Measurements from ENCODE around the gene GNPTAB. TPM values are rescaled to one million over a fixed set of nuclear protein-coding genes. Genes with fewer than 3 reads are reported as not detected.

The GNPTAB gene
- total RNA-seq, result 10 to 100 TPM; 44.9 to 66.8 (median 57.0) TPM
- 56.2 TPM for total RNA-seq (2013)
- 63.1 to 168 (median 80.0) reads per million in 29 experiments for total RNA-seq

DNA sequence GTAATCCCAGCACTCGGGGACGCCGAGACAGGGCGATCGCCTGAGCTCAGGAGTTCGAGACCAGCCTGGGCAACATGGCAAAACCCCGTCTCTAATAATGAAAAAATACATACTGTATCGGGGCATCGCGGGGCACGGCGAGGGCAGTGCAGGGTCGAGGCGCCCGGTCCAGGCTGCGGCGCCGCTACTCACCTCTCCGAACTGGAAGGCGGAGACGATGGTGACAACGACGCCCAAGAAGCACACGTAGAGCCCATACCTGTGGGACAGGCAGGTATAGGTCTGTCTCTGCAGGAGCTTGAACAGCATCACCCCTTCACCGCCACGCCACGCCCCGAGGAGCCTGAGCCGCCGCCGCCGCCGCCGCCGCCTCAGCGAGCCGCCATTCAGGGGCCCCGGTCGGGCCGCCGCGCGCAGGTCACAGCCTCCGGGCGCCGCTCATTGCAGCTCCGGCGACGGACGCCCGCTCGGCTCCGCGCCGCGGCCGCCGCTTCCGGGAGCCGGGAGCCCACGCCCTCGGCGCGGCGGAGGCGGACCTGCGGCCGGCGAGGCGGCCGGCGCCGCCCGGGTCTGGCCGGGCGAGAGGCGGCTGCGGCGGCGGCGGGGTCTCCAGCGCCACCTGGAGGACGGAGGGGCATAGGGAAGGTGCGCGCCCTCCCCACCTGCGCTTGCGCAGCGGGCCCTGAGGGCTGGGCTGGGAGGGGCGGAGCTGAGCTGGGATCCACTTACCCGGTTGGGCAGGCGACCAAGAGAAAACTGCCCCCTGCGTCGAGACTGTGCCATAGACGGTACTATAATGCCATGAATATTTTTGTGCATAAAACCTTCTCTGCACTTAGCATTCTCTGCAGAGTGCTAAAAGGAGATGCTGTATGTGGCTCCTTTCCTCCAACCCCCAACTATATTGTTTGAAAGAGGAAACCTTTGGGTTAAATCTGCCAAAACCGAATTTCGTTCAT is at the start of gene GNPTAB:
GNPTAB (minus strand) TSS at position 593 of the 959 bp plus-strand sequence; CDS start at position 309, 284 bp downstream.
- Histone ChIP-seq H3K27me3 (replicated peaks in 1 of 2; ENCODE audit: control insufficient read depth in 2 of 2, extremely low read depth in 1 of 2, insufficient read depth in 2 of 2, low read length in 1 of 2) (no peaks in the 10 kb centered on the region), H3K9me3 (no peaks in the 10 kb centered on the region), H3K36me3 (ENCODE audit: control insufficient read depth in 2 of 2, extremely low read depth in 1 of 2, insufficient read depth in 1 of 2, low read length in 1 of 2) (no peaks in the 10 kb centered on the region), H3K4me1 (ENCODE audit: control insufficient read depth in 1 of 2, extremely low read depth in 1 of 2, insufficient read depth in 2 of 2, low read length in 2 of 2) (peaks cover 19 to 33% of the 10 kb centered on the region in 2 experiments), H3K27ac (ENCODE audit: low read length) (peak within 1 kb of the TSS; percentile 60), H3K4me3 (ENCODE audit: control insufficient read depth in 1 of 2, extremely low read depth in 1 of 2, low read length in 1 of 2) (peak within 1 kb of the TSS; percentile 87 to 91)
- DNase-seq (peak; percentile 90 to 98 (median 95)), ATAC-seq (replicated peaks in 1 of 4) (peak; percentile 88 to 95 (median 89))
- CTCF ChIA-PET, result interaction anchor here (0.6 to 5.7 kb wide), 33 partner anchors 8 to 1564 kb away, joined by 3 to 56 read pairs (median 4); partner anchors contain the start of genes ARL1 (in 1 of the 2), DEPDC4 (in 1 of the 2) and SCYL2 (in 1 of the 2)
- Mint-ChIP-seq H3K27me3 (no peaks in the 10 kb centered on the region), H3K9me3 (no peaks in the 10 kb centered on the region), H3K36me3 (no peaks in the 10 kb centered on the region), H3K27ac (peak within 1 kb of the TSS; percentile 89 to 91), H3K4me3 (peak within 1 kb of the TSS; percentile 94 to 98 (median 97)), H3K4me1 (peaks cover 40 to 53% (median 50%) of the 10 kb centered on the region in 3 donors)
- under 1% methylated on average over 88 of the region's 96 CpGs for WGBS (ENCODE audit: insufficient coverage)
- POLR2A ChIA-PET, result interaction anchor here (0.6 to 1.3 kb wide), 4 partner anchors 46 to 54 kb away, joined by 4 to 14 read pairs (median 9); no protein-coding TSS in a partner anchor

- Mint-ChIP-seq H3K4me3 (peak overlapping the region; percentile 84 to 94 (median 88)), H3K27me3 (no peaks in the 10 kb centered on the region), H3K27ac (peak overlapping the region; percentile 58 to 68), H3K9me3 (no peaks in the 10 kb centered on the region), H3K4me1 (peaks cover 11% of the 10 kb centered on the region in 3 donors), H3K36me3 (no peaks in the 10 kb centered on the region)
- H3K27me3 ChIP-seq (replicated peaks in 1 of 2; ENCODE audit: control insufficient read depth in 2 of 2, extremely low read depth in 1 of 2, insufficient read depth in 2 of 2, low read length in 1 of 2), result no peaks in the 10 kb centered on the region
- no peak overlapping the region for H3K27ac ChIP-seq (ENCODE audit: low read length)
- CTCF ChIA-PET, result interaction anchor here in 1 of 2 donors (0.6 kb wide), 1 partner anchor 25 kb away, joined by 3 read pairs; no protein-coding TSS in a partner anchor
- POLR2A ChIA-PET, result no interaction called here
- DNase-seq (peak in 1 of 35 experiments; percentile 1), ATAC-seq (replicated peaks in 1 of 4) (no peak)
- H3K4me1 ChIP-seq (ENCODE audit: control insufficient read depth in 1 of 2, extremely low read depth in 1 of 2, insufficient read depth in 2 of 2, low read length in 2 of 2), result peaks cover 0 to 15% of the 10 kb centered on the region in 2 experiments
- WGBS (ENCODE audit: insufficient coverage), result 65% methylated on average over 5 of the region's 7 CpGs
- H3K4me3 ChIP-seq (ENCODE audit: control insufficient read depth in 1 of 2, extremely low read depth in 1 of 2, low read length in 1 of 2), result peak overlapping the region; percentile 80 to 92
- no peaks in the 10 kb centered on the region for H3K36me3 ChIP-seq (ENCODE audit: control insufficient read depth in 2 of 2, extremely low read depth in 1 of 2, insufficient read depth in 1 of 2, low read length in 1 of 2)
- H3K9me3 ChIP-seq, result no peaks in the 10 kb centered on the region
Measured at GRCh38 chr12:101878243-101878821, 47.6 kb upstream of the GNPTAB start.

DNA sequence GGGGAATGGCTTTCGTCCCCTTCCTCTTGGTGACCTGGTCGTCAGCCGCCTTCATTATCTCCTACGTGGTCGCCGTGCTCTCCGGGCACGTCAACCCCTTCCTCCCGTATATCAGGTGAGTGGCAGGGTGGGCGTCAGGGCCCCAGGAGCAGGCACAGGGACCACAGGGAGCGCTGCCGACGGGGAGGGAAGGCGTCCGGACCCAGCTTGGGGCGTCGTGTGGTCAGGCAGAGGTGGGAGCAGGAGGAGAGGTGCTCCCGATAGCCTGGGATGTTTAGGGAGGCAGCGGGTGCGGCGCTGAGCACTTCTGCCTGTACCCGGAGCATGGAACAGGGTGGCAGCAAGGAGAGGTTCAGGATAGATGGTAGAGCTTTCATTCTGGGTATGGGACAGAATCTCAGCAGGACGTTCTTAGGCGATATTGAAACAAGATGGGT is 47.1 kb upstream of the GNPTAB start:
- Mint-ChIP-seq H3K27me3 (no peaks in the 10 kb centered on the region), H3K36me3 (no peaks in the 10 kb centered on the region), H3K4me3 (peak overlapping the region; percentile 84 to 94 (median 88)), H3K9me3 (no peaks in the 10 kb centered on the region), H3K4me1 (peaks cover 11% of the 10 kb centered on the region in 3 donors), H3K27ac (peak overlapping the region; percentile 58 to 68)
- peak overlapping the region; percentile 80 to 92 for H3K4me3 ChIP-seq (ENCODE audit: control insufficient read depth in 1 of 2, extremely low read depth in 1 of 2, low read length in 1 of 2)
- H3K4me1 ChIP-seq (ENCODE audit: control insufficient read depth in 1 of 2, extremely low read depth in 1 of 2, insufficient read depth in 2 of 2, low read length in 2 of 2), result peaks cover 0 to 15% of the 10 kb centered on the region in 2 experiments
- ATAC-seq (replicated peaks in 1 of 4) (peak; percentile 4 to 22 (median 12)), DNase-seq (peak in 5 of 35 experiments; percentile 1 to 13 (median 2))
- ChIA-PET CTCF (interaction anchor here in 1 of 2 donors (0.6 kb wide), 1 partner anchor 25 kb away, joined by 3 read pairs; no protein-coding TSS in a partner anchor), POLR2A (no interaction called here)
- H3K27ac ChIP-seq (ENCODE audit: low read length), result peak overlapping the region; percentile 13
- no peaks in the 10 kb centered on the region for H3K36me3 ChIP-seq (ENCODE audit: control insufficient read depth in 2 of 2, extremely low read depth in 1 of 2, insufficient read depth in 1 of 2, low read length in 1 of 2)
- H3K27me3 ChIP-seq (replicated peaks in 1 of 2; ENCODE audit: control insufficient read depth in 2 of 2, extremely low read depth in 1 of 2, insufficient read depth in 2 of 2, low read length in 1 of 2), result no peaks in the 10 kb centered on the region
- 0% methylated on average over 15 of the region's 24 CpGs for WGBS (ENCODE audit: insufficient coverage)
- H3K9me3 ChIP-seq, result no peaks in the 10 kb centered on the region

DNA sequence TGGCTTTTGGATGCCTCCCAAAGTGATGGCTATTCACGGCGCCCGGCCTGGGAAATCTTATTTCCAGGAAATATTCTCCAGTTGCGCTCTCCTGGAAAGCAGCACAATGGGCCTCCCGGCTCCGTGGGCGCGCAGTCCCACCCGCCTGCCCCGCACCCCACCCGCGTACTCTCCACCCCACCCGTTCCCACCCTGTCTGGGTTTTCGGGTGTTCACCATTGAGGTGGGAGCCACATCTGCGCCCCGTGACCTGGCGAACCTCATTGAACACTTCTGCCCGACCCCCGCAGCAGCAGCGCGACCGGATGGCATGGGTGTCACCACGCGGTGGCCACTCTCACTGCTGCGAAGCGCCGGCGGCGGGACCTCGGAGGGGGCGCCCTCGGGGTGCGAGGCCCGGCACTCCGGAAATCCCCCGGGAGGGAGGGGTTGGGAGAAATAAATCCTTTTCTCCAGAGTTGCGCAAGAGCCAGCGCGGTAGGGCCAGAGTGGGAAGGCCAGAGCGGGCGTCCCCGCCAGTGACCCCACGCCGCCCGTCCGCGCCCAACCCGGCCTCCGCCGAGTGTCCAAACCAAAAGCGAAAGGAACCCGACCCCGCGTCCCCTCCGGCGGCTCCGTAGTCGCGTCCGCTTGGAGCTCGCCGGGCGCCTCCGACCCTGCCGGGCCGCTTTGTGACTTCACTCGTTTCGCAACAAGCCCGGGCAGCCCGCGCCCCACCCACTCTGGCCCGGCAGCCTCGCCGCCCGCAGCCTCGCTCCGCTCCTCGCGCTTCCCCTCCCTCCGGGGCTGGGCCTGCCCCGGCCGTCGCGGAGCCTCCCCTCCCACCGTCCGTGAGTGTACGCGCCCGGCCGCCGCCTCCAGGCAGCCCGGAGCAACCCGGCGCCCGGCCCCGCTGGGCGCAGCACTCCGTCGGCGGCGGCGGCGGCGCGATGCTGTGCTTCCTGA is 46.4 kb upstream of the GNPTAB start, which contains the start of gene DRAM1:
DRAM1 (plus strand) TSS at position 720 of the 945 bp plus-strand sequence; CDS start at position 930, 210 bp downstream.
- Histone ChIP-seq H3K27ac (ENCODE audit: low read length) (peak within 1 kb of the TSS; percentile 81), H3K4me1 (ENCODE audit: control insufficient read depth in 1 of 2, extremely low read depth in 1 of 2, insufficient read depth in 2 of 2, low read length in 2 of 2) (peaks cover 0 to 15% of the 10 kb centered on the region in 2 experiments), H3K36me3 (ENCODE audit: control insufficient read depth in 2 of 2, extremely low read depth in 1 of 2, insufficient read depth in 1 of 2, low read length in 1 of 2) (no peaks in the 10 kb centered on the region), H3K4me3 (ENCODE audit: control insufficient read depth in 1 of 2, extremely low read depth in 1 of 2, low read length in 1 of 2) (peak within 1 kb of the TSS; percentile 80 to 92), H3K27me3 (replicated peaks in 1 of 2; ENCODE audit: control insufficient read depth in 2 of 2, extremely low read depth in 1 of 2, insufficient read depth in 2 of 2, low read length in 1 of 2) (no peaks in the 10 kb centered on the region), H3K9me3 (no peaks in the 10 kb centered on the region)
- no peaks in the 10 kb centered on the region for H3K9me3 Mint-ChIP-seq
- no peaks in the 10 kb centered on the region for H3K36me3 Mint-ChIP-seq
- H3K4me3 Mint-ChIP-seq, result peak within 1 kb of the TSS; percentile 84 to 94 (median 88)
- 2% methylated on average over 89 of the region's 105 CpGs for WGBS (ENCODE audit: insufficient coverage)
- peak within 1 kb of the TSS; percentile 73 to 74 for H3K27ac Mint-ChIP-seq
- CTCF ChIA-PET, result interaction anchor here in 1 of 2 donors (0.6 kb wide), 1 partner anchor 24 kb away, joined by 3 read pairs; no protein-coding TSS in a partner anchor
- POLR2A ChIA-PET, result no interaction called here
- ATAC-seq (replicated peaks in 1 of 4), result peak; percentile 80 to 86 (median 85)
- DNase-seq, result peak; percentile 40 to 80 (median 60)
- H3K27me3 Mint-ChIP-seq, result no peaks in the 10 kb centered on the region
- H3K4me1 Mint-ChIP-seq, result peaks cover 11% of the 10 kb centered on the region in 3 donors

DNA sequence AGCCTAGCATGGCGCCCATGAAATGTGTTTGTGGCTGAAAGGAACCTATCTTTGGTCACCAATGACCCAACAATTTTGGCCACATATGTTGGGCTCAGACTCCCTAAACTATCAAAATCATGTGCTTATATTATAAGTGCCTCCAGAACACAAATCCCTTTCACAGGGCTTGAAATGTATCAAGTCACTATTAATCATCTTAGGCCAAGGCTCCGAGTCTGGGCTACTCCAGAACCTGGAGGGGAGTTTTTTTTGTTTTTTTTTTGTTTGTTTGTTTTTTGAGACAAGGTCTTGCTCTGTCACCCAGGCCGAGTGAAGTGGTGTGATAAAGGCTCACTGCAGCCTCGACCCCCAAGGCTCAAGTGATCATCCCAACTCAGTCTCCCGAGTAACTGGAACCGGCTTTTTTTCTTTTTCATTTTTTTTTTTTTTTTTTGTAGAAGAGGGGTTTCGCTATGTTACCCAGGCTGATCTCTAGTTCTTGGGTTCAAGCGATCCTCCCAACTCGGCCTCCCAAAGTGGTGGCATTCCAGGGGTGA is 45.6 kb upstream of the GNPTAB start:
- Mint-ChIP-seq H3K4me1 (peaks cover 11% of the 10 kb centered on the region in 3 donors), H3K27me3 (no peaks in the 10 kb centered on the region), H3K4me3 (peak overlapping the region; percentile 84 to 94 (median 88)), H3K9me3 (no peaks in the 10 kb centered on the region), H3K27ac (peak overlapping the region in 1 of 2 donors; percentile 73), H3K36me3 (no peaks in the 10 kb centered on the region)
- ATAC-seq (replicated peaks in 1 of 4), result no peak
- no CpG with 5 or more reads among the region's 9 CpGs for WGBS (ENCODE audit: insufficient coverage)
- Histone ChIP-seq H3K4me3 (ENCODE audit: control insufficient read depth in 1 of 2, extremely low read depth in 1 of 2, low read length in 1 of 2) (peak overlapping the region; percentile 80 to 92), H3K27ac (ENCODE audit: low read length) (peak overlapping the region; percentile 81), H3K36me3 (ENCODE audit: control insufficient read depth in 2 of 2, extremely low read depth in 1 of 2, insufficient read depth in 1 of 2, low read length in 1 of 2) (no peaks in the 10 kb centered on the region), H3K27me3 (replicated peaks in 1 of 2; ENCODE audit: control insufficient read depth in 2 of 2, extremely low read depth in 1 of 2, insufficient read depth in 2 of 2, low read length in 1 of 2) (no peaks in the 10 kb centered on the region), H3K9me3 (no peaks in the 10 kb centered on the region), H3K4me1 (ENCODE audit: control insufficient read depth in 1 of 2, extremely low read depth in 1 of 2, insufficient read depth in 2 of 2, low read length in 2 of 2) (peaks cover 0 to 15% of the 10 kb centered on the region in 2 experiments)
- ChIA-PET CTCF (no interaction called here), POLR2A (no interaction called here)
- peak in 1 of 35 experiments; percentile 7 for DNase-seq

Measured in T-cell (primary cell).